ENCODE data around the gene YPEL5. TPM values are rescaled to one million over a fixed set of nuclear protein-coding genes. Genes with fewer than 3 reads are reported as not detected.

Gene YPEL5
- total RNA-seq, 1 experiment from 2014 or later, result 66.4 TPM

- Histone ChIP-seq H3K27me3 (ENCODE audit: control insufficient read depth, insufficient read depth, low read length) (peaks cover 22% of the 10 kb centered on the region; the same call in 1 of the 2 replicates), H3K36me3 (ENCODE audit: control insufficient read depth, insufficient read depth, low read length) (no peaks in the 10 kb centered on the region), H3K4me3 (ENCODE audit: low read depth in 2 of 2, low read length in 2 of 2) (no peak overlapping the region), H3K4me1 (ENCODE audit: control insufficient read depth, insufficient read depth, low read length) (no peaks in the 10 kb centered on the region), H3K9me3 (ENCODE audit: control insufficient read depth, insufficient read depth, low read depth, low read length) (no peaks in the 10 kb centered on the region), H3K27ac (ENCODE audit: low read length) (no peak overlapping the region)
- ATAC-seq (no peak), DNase-seq (ENCODE audit: low read depth, low spot score) (no peak)
- ChIA-PET CTCF (no interaction called here), POLR2A (no interaction called here)
- intact Hi-C loops (cut with micrococcal nuclease; ENCODE audit: unreplicated experiment), result no loop called here
- TF ChIP-seq TCF7L2 (IDR thresholded peaks at IDR 0.05; ENCODE audit: low read depth, low read length) (no peak), SIN3A (IDR thresholded peaks at IDR 0.05; ENCODE audit: borderline replicate concordance, insufficient read depth, low read depth, low read length) (no peak)
- TF ChIP-seq, protein P1, sequence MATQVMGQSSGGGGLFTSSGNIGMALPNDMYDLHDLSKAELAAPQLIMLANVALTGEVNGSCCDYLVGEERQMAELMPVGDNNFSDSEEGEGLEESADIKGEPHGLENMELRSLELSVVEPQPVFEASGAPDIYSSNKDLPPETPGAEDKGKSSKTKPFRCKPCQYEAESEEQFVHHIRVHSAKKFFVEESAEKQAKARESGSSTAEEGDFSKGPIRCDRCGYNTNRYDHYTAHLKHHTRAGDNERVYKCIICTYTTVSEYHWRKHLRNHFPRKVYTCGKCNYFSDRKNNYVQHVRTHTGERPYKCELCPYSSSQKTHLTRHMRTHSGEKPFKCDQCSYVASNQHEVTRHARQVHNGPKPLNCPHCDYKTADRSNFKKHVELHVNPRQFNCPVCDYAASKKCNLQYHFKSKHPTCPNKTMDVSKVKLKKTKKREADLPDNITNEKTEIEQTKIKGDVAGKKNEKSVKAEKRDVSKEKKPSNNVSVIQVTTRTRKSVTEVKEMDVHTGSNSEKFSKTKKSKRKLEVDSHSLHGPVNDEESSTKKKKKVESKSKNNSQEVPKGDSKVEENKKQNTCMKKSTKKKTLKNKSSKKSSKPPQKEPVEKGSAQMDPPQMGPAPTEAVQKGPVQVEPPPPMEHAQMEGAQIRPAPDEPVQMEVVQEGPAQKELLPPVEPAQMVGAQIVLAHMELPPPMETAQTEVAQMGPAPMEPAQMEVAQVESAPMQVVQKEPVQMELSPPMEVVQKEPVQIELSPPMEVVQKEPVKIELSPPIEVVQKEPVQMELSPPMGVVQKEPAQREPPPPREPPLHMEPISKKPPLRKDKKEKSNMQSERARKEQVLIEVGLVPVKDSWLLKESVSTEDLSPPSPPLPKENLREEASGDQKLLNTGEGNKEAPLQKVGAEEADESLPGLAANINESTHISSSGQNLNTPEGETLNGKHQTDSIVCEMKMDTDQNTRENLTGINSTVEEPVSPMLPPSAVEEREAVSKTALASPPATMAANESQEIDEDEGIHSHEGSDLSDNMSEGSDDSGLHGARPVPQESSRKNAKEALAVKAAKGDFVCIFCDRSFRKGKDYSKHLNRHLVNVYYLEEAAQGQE (IDR thresholded peaks at IDR 0.05; ENCODE audit: insufficient read depth in 1 of 2, low read depth in 2 of 2, low read length in 1 of 2), result no peak
- no TSS peak for BruUV-seq (replicated peaks)
- in situ Hi-C loops (cut with HindIII; ENCODE audit: low pct_unique_long_range_greater_than_20kb, low sequenced_read_pairs), result no loop called here
Observed at GRCh38 chr2:30139131-30139870, 7.5 kb upstream of the YPEL5 start.

DNA sequence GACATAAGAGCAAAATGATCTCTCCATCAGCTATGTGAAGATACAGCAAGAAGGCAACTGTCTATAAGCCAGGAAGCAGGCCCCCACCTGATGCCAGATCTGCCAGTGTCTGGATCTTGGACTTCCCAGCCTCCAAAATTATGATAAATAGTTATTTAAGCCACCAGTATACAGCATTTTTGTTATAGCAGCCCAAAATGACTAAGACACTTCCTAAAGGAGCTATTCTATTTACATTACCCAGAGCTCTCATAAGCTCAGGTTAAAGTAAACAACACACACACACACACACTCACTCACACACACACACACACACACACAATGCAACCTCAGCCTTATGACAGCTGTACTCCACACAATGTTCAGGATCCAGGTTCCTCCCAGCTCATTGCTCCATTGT lies 5.7 kb upstream of the YPEL5 start:
- H3K27ac ChIP-seq (ENCODE audit: low read length), result no peak overlapping the region
- peaks cover 5% of the 10 kb centered on the region for H3K4me1 ChIP-seq (ENCODE audit: control insufficient read depth, insufficient read depth, low read length)
- H3K9me3 ChIP-seq (ENCODE audit: control insufficient read depth, insufficient read depth, low read depth, low read length), result no peaks in the 10 kb centered on the region
- ATAC-seq, result no peak
- no TSS peak for BruUV-seq (replicated peaks)
- DNase-seq (ENCODE audit: low read depth, low spot score), result no peak
- intact Hi-C loops (cut with micrococcal nuclease; ENCODE audit: unreplicated experiment), result no loop called here
- CTCF ChIA-PET, result no interaction called here
- H3K27me3 ChIP-seq (ENCODE audit: control insufficient read depth, insufficient read depth, low read length), result peaks cover 19% of the 10 kb centered on the region
- POLR2A ChIA-PET, result no interaction called here
- TF ChIP-seq POLR2AphosphoS5 (IDR thresholded peaks at IDR 0.05; ENCODE audit: low read depth, low read length), result no peak
- no peak for TF ChIP-seq SIN3A (IDR thresholded peaks at IDR 0.05; ENCODE audit: borderline replicate concordance, insufficient read depth, low read depth, low read length)
- TF ChIP-seq TCF7L2 (IDR thresholded peaks at IDR 0.05; ENCODE audit: low read depth, low read length), result no peak
- no peak for TF ChIP-seq CTCF (IDR thresholded peaks at IDR 0.05)
- TF ChIP-seq, protein P1 (IDR thresholded peaks at IDR 0.05; ENCODE audit: insufficient read depth in 1 of 2, low read depth in 2 of 2, low read length in 1 of 2), result no peak
- no peak overlapping the region for H3K4me3 ChIP-seq (ENCODE audit: low read depth in 2 of 2, low read length in 2 of 2)
- in situ Hi-C loops (cut with HindIII; ENCODE audit: low pct_unique_long_range_greater_than_20kb, low sequenced_read_pairs), result no loop called here
- no peaks in the 10 kb centered on the region for H3K36me3 ChIP-seq (ENCODE audit: control insufficient read depth, insufficient read depth, low read length)

Data from Panc1 (cell line).